ENCODE results near the gene EID3.
"Not testable (repeated sequence)": the region's sequence is repeated elsewhere in the genome, so short reads cannot be mapped to it uniquely, and the experiment has no call there.

Gene EID3

DNA sequence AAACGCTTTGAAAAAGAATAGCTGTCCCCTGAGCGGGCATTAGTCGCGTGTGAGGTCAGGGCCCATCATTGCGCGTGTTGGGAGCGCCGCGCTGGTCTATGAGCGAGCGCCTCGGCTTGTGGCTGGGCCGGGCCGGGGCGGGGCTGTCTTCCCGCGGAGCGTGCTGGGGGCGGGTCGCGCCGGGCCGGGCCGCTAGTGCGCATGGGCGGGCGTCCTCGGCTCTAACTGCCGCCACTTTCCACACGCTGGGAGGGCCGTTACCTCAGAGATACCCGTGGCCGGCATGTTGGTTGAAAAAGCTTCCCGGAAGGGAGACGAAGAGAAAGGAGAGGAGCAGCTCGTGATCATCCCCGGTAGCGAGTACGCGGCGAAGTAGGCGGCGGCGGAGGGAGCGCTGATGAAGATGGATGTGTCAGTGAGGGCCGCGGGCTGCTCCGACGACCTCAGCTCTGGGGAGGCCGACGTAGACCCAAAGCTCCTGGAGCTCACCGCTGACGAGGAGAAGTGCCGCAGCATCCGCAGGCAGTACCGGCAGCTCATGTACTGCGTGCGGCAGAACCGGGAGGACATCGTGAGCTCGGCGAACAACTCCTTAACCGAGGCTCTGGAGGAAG lies at the start of gene EID3:
Gene EID3, plus strand, starts transcription at position 202 of the 614 bp plus-strand sequence. Its CDS starts 196 bp downstream, at position 398.
- TF ChIP-seq, protein P1, sequence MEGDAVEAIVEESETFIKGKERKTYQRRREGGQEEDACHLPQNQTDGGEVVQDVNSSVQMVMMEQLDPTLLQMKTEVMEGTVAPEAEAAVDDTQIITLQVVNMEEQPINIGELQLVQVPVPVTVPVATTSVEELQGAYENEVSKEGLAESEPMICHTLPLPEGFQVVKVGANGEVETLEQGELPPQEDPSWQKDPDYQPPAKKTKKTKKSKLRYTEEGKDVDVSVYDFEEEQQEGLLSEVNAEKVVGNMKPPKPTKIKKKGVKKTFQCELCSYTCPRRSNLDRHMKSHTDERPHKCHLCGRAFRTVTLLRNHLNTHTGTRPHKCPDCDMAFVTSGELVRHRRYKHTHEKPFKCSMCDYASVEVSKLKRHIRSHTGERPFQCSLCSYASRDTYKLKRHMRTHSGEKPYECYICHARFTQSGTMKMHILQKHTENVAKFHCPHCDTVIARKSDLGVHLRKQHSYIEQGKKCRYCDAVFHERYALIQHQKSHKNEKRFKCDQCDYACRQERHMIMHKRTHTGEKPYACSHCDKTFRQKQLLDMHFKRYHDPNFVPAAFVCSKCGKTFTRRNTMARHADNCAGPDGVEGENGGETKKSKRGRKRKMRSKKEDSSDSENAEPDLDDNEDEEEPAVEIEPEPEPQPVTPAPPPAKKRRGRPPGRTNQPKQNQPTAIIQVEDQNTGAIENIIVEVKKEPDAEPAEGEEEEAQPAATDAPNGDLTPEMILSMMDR (IDR thresholded peaks at IDR 0.05; ENCODE audit: low read depth, low read length): no peak
- H3K4me3 ChIP-seq (replicated peaks in 1 of 2; ENCODE audit: low read depth in 2 of 2, low read length in 2 of 2): peak within 1 kb of the TSS; percentile 39 to 50
- DNase-seq (ENCODE audit: low read depth in 2 of 2): peak; percentile 82 to 86

DNA sequence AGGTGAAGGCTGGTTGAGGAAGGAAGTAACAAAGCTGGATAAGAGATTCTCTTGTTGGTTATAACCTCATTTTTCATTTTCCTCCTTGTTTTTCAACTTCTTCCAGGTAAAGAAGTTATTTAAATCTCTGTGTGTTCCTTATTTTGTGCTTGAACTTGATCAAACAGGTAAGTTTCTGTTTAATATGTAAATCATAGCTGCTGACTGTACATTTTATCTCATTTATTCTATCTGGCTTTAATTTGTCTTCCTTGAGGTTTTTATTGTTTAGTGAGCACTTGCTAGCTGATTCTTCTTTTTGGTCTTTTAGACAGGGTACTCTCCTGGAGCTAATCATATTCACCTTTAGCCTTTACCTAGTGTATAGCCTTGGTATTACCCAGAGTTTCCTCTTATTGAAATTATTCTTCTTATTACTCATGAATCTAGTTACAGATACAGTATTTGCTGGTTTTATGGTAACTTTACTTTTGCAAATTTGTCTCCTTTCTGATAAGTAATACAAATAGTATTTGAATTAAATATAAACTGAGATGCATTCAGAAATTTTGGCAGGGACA lies 45.5 kb upstream of the EID3 start:
- no peak overlapping the region for H3K4me3 ChIP-seq (replicated peaks in 1 of 2; ENCODE audit: low read depth in 2 of 2, low read length in 2 of 2)
- DNase-seq (ENCODE audit: low read depth in 2 of 2): no peak
- TF ChIP-seq, protein P1 (IDR thresholded peaks at IDR 0.05; ENCODE audit: low read depth, low read length): no peak

DNA sequence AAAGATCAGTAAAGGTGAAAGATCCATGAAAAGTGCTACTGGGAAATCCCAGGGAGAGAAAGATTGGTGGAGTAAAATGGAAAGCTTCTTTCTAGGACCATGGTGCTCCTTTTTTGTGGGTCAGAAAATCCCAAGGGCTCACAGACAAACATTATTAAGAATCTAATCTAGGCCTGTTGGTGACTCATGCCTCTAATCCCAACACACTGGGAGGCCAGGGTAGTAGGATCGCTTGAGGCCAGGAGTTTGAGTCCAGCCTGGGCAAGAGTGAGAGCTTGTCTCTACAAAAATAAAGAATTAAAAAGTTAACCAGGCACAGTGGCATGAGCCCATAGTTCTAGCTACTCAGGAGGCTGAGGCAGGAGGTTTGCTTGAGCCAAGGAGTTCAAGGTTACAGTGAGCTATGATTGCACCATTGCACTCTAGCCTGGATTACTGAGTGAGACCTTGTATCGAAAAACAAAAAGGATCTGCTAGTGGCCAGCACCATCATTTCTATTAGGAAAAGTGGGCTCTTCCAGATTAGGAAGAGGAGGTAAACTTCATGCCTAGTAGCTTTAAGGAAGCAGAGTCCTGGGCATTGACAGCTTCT lies 45.0 kb upstream of the EID3 start:
- TF ChIP-seq, protein P1 (IDR thresholded peaks at IDR 0.05; ENCODE audit: low read depth, low read length): no peak
- DNase-seq (ENCODE audit: low read depth in 2 of 2): peak; percentile 40 to 50
- H3K4me3 ChIP-seq (replicated peaks in 1 of 2; ENCODE audit: low read depth in 2 of 2, low read length in 2 of 2): no peak overlapping the region

DNA sequence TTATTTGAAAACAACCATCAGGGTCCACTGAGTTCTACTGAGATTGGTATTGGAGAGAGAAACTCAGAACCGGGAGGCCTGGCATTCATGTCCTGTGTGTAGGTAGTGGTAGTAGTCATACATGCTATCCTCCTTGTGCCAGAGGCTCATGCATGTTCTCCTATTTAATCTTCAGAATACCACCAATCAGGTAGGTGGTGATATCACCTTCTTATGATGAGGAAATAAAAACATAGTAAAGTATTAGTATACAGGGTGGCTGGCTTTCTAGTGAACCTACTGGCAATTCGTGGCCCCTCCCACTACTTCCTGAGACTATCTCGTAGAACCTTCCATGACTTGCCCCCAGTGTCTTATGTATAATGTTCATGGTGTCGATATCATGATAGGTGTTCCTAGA lies 40.5 kb upstream of the EID3 start:
- H3K4me3 ChIP-seq (replicated peaks in 1 of 2; ENCODE audit: low read depth in 2 of 2, low read length in 2 of 2): no peak overlapping the region
- no peak for DNase-seq (ENCODE audit: low read depth in 2 of 2)
- TF ChIP-seq, protein P1 (IDR thresholded peaks at IDR 0.05; ENCODE audit: low read depth, low read length): no peak

DNA sequence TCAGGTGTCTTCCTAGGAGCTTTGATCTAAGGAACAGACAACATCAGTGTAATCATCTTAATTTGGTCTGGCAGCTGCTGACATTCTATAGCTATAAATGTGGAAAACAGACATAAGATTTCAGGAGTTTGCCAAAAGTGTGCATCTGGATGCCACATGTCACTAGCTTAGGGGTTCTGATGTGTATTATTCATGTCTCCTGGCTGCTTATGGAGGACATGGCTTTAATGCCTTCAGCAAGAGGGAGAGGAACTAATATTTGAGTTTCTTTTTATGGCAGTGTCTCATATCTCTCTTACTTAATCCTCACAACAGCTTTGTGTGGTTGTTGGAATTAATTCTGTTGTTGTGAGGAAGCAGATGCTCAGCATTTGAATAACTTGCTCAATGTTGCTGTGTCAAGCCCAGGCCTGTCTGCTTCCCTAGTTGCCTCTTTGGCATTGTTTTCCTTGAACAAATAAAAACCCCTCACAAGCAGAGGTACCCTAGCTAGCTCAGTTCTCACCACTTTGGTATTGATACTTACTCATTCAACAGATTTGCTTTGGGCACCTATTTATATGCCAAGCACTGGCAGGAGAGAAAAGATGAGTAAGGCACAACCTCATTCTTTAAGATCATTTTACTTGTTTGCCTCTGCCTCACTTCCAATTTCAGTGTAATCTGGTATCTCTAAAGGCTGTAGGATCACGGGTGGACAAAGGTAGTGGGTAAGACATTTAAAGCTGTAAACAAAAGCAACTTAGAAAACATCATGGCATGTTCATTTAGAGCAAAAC lies 39.8 kb upstream of the EID3 start:
- TF ChIP-seq, protein P1 (IDR thresholded peaks at IDR 0.05; ENCODE audit: low read depth, low read length): no peak
- H3K4me3 ChIP-seq (replicated peaks in 1 of 2; ENCODE audit: low read depth in 2 of 2, low read length in 2 of 2): no peak overlapping the region
- peak; percentile 48 to 58 for DNase-seq (ENCODE audit: low read depth in 2 of 2)

DNA sequence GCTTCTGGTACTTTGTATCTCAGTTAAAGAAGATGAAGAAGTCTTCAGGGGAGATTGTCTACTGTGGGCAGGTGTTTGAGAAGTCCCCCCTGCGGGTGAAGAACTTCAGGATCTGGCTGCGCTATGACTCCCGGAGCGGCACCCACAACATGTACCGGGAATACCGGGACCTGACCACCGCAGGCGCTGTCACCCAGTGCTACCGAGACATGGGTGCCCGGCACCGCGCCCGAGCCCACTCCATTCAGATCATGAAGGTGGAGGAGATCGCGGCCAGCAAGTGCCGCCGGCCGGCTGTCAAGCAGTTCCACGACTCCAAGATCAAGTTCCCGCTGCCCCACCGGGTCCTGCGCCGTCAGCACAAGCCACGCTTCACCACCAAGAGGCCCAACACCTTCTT lies 38.1 kb upstream of the EID3 start:
- not testable (repeated sequence) for DNase-seq (ENCODE audit: low read depth in 2 of 2); H3K4me3 ChIP-seq (replicated peaks in 1 of 2; ENCODE audit: low read depth in 2 of 2, low read length in 2 of 2)

DNA sequence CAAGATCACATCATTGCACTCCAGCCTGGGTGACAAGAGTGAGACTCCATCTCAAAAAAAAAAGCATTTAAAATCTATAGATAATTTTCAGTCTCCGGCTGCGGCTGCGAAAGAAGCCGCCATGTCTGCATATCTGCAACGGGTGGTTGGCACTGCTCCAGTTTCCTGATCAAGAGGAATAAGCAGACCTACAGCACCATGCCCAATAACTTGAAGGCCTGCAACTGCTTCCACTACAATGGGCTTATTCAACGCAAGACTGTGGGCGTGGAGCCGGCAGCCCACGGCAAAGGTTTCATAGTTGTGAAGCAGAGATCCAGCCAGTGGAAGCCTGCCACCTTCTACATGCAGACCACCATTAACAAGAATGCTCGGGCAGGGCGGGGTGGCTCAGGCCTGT lies 30.6 kb upstream of the EID3 start:
- H3K4me3 ChIP-seq (replicated peaks in 1 of 2; ENCODE audit: low read depth in 2 of 2, low read length in 2 of 2): no peak overlapping the region
- TF ChIP-seq, protein P1 (IDR thresholded peaks at IDR 0.05; ENCODE audit: low read depth, low read length): no peak
- DNase-seq (ENCODE audit: low read depth in 2 of 2): no peak
